ENCODE results near the gene DZIP3.

DNA sequence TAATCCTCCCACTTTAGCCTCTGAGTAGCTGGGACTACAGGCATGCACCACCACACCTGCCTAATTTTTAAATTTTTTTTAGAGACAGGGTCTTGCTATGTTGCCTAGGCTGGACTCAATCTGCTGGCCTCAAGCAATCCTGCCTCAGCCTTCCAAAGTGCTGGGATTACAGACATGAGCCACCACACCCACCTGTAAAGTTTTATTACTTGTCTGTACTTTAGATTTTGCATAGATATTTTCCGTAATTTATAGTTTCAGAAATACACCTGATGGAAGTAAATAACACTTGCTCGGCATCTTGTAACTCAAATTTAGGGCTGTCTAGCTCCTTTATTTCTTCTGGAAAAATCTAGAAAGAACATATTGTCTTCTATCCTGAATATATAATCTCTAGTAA is 5.8 kb downstream of the DZIP3 start:
- TF ChIP-seq CTCF (IDR thresholded peaks at IDR 0.05; ENCODE audit: low read length) (no peak), EZH2phosphoT487 (IDR thresholded peaks at IDR 0.05; ENCODE audit: low read length) (no peak), EZH2 (optimal IDR thresholded peaks at IDR 0.05; ENCODE audit: low read depth, low read length) (no peak)
